IMR-90 (cell line): Measurements from ENCODE around the gene TROAP. TPM values are rescaled to one million over a fixed set of nuclear protein-coding genes. Genes with fewer than 3 reads are reported as not detected.

Source experiments
- ATAC-seq: fragments of 200-7000 bp; cut with Tn5 transposase; 2 replicates; pipeline ENCODE4 v1.9.1; 2020; ENCODE audit warnings: low read depth, mild to moderate bottlenecking, moderate library complexity
- BruUV-seq: library from RNA; stranded (reverse); fragments of 400-500 nt; replicated peaks from 2 replicates; lab custom pipeline; 2021; lab: Mats Ljungman, UMichigan
- CTCF ChIA-PET: fragments of 300-600 bp; formaldehyde crosslinking; extraction: SDS; loops from one replicate; lab custom pipeline; 2021; ENCODE audit warnings: antibody characterized with exemption; lab: Yijun Ruan, JAX
- POLR2A ChIA-PET: fragments of 300-600 bp; sonication (Branson Sonifier 250); formaldehyde crosslinking; loops from one replicate; lab custom pipeline; 2022; ENCODE audit warnings: antibody characterized with exemption; ENCODE audit not compliant: unreplicated experiment; lab: Charles Lee
- DNase-seq: peaks from one replicate; pipeline ENCODE4 v3.0.0; 2013
- H2AFZ ChIP-seq: replicated peaks from 2 replicates; pipeline ENCODE3; 2013; ENCODE audit warnings: low read length, mild to moderate bottlenecking; ENCODE audit not compliant: poor library complexity
- H2AK5ac ChIP-seq: 2 replicates; pipeline ENCODE4 v1.6.1; 2013; ENCODE audit warnings: low read depth, low read length, inconsistent platforms
- H2AK9ac ChIP-seq: replicated peaks from 2 replicates; pipeline ENCODE3; 2013; ENCODE audit warnings: mild to moderate bottlenecking, low read depth, low read length, moderate library complexity; ENCODE audit not compliant: poor library complexity
- H2BK120ac ChIP-seq: 2 replicates; pipeline ENCODE4 v1.6.1; 2013; ENCODE audit warnings: low read depth, low read length, inconsistent platforms
- H2BK15ac ChIP-seq: 3 replicates; pipeline ENCODE4 v1.6.1; 2013; ENCODE audit warnings: low read depth, low read length, inconsistent platforms
- H2BK20ac ChIP-seq: 2 replicates; pipeline ENCODE4 v1.6.1; 2013; ENCODE audit warnings: low read depth, mild to moderate bottlenecking, inconsistent platforms, low read length, moderate library complexity
- H2BK5ac ChIP-seq: 2 replicates; pipeline ENCODE4 v1.6.1; 2013; ENCODE audit warnings: mild to moderate bottlenecking, low read depth, low read length, inconsistent platforms; ENCODE audit not compliant: poor library complexity, severe bottlenecking
- H3K14ac ChIP-seq: replicated peaks from 2 replicates; pipeline ENCODE4 v1.6.1; 2013; ENCODE audit warnings: low read depth, low read length, inconsistent platforms
- H3K18ac ChIP-seq: 2 replicates; pipeline ENCODE4 v1.6.1; 2013; ENCODE audit warnings: low read depth, low read length, control low read depth
- H3K23ac ChIP-seq: 2 replicates; pipeline ENCODE4 v1.6.1; 2013; ENCODE audit warnings: low read depth, low read length, inconsistent platforms
- H3K27ac ChIP-seq: 2 replicates; pipeline ENCODE4 v1.5.1; 2013; ENCODE audit warnings: mild to moderate bottlenecking, control low read depth, low read length; ENCODE audit not compliant: insufficient read depth
- H3K27me3 ChIP-seq: 2 replicates; pipeline ENCODE4 v1.6.1; 2013; ENCODE audit warnings: low read length; ENCODE audit not compliant: control insufficient read depth, insufficient read depth
- H3K36me3 ChIP-seq: 2 replicates; pipeline ENCODE4 v1.6.1; 2013; ENCODE audit warnings: low read length, mixed read lengths; ENCODE audit not compliant: control insufficient read depth, insufficient read depth
- H3K4ac ChIP-seq: 2 replicates; pipeline ENCODE4 v1.6.1; 2013; ENCODE audit warnings: low read depth, low read length, inconsistent platforms
- H3K4me1 ChIP-seq: 2 replicates; pipeline ENCODE4 v1.6.1; 2013; ENCODE audit warnings: low read length, mixed read lengths; ENCODE audit not compliant: control insufficient read depth, insufficient read depth
- H3K4me2 ChIP-seq: 2 replicates; pipeline ENCODE4 v1.6.1; 2013; ENCODE audit warnings: low read depth, mild to moderate bottlenecking, control low read depth, low read length, moderate library complexity
- H3K4me3 ChIP-seq: 2 replicates; pipeline ENCODE4 v1.5.1; 2013; ENCODE audit warnings: low read depth, mild to moderate bottlenecking, control low read depth, low read length, moderate library complexity; ENCODE audit not compliant: insufficient read depth
- H3K56ac ChIP-seq: 2 replicates; pipeline ENCODE4 v1.6.1; 2013; ENCODE audit warnings: low read length, inconsistent platforms; ENCODE audit not compliant: insufficient read depth; ENCODE audit errors: extremely low read depth
- H3K79me1 ChIP-seq, 2 experiments: 2 replicates each; pipeline ENCODE4 v1.6.1; 2013; ENCODE audit warnings: low read length in 2 of 2, inconsistent platforms in 1 of 2, low read depth in 1 of 2
- H3K9ac ChIP-seq: 2 replicates; pipeline ENCODE4 v1.6.1; 2013; ENCODE audit warnings: low read depth, low read length, control low read depth
- H3K9me1 ChIP-seq: 2 replicates; pipeline ENCODE4 v1.6.1; 2013; ENCODE audit warnings: low read length, inconsistent platforms; ENCODE audit not compliant: insufficient read depth
- H3K9me3 ChIP-seq: 2 replicates; pipeline ENCODE4 v1.6.1; 2013; ENCODE audit warnings: low read length; ENCODE audit not compliant: control insufficient read depth, insufficient read depth
- H4K20me1 ChIP-seq: 2 replicates; pipeline ENCODE4 v1.6.1; 2013; ENCODE audit warnings: low read length, inconsistent platforms; ENCODE audit not compliant: insufficient read depth
- H4K5ac ChIP-seq: 2 replicates; pipeline ENCODE4 v1.6.1; 2013; ENCODE audit warnings: mild to moderate bottlenecking, low read depth, low read length, control low read depth
- H4K8ac ChIP-seq, 2 experiments: 2 replicates each; pipeline ENCODE4 v1.6.1; 2013; ENCODE audit warnings: low read depth in 2 of 2, low read length in 2 of 2, control low read depth in 1 of 2, inconsistent platforms in 1 of 2
- H4K91ac ChIP-seq: 2 replicates; pipeline ENCODE4 v1.6.1; 2013; ENCODE audit warnings: low read depth, low read length, inconsistent platforms; ENCODE audit not compliant: insufficient read depth
- CEBPB ChIP-seq: IDR thresholded peaks from 2 replicates; pipeline ENCODE4 v1.6.1; 2012; ENCODE audit warnings: low read depth, low read length, improper control_type of control experiment
- SMC3 ChIP-seq: fragments of 150-350 bp; IDR thresholded peaks from 2 replicates; pipeline ENCODE4 v1.6.1; 2016; ENCODE audit warnings: low read depth, mild to moderate bottlenecking, antibody characterized with exemption, low read length, moderate library complexity
- WGBS, 2 experiments: methylation state at CpG; one replicate each; pipeline versions ENCODE4 v1.1.5 to v1.1.7; 2013; ENCODE audit warnings: missing lambda C conversion rate in 2 of 2; ENCODE audit not compliant: insufficient read length in 1 of 2; ENCODE audit errors: extremely low coverage in 2 of 2; 5-methylcytosine and 5-hydroxymethylcytosine counted together
- dilution Hi-C: fragments of 300-500 bp; cut with HindIII; formaldehyde crosslinking; loops from one replicate; pipeline ENCODE4 v1.14.3; 2018; ENCODE audit warnings: low sequenced_read_pairs; ENCODE audit not compliant: unreplicated experiment
- in situ Hi-C: fragments of 300-500 bp; cut with MboI; formaldehyde crosslinking; loops from 3 replicates; pipeline ENCODE4 v1.14.3; 2019; ENCODE audit warnings: low sequenced_read_pairs, inconsistent platforms, mixed read lengths
- intact Hi-C: fragments of 100-400 bp; cut with micrococcal nuclease; formaldehyde crosslinking; loops from 2 replicates; pipeline ENCODE4 v1.10.0; 2022
- polyA plus RNA-seq, 3 experiments: library from polyadenylated mRNA; depleted of rRNA; stranded (reverse); fragments of >200 nt; gene quantifications; 2 replicates each; pipeline ENCODE4 v1.2.3, GENCODE V29; 2012; ENCODE audit warnings: low replicate concordance in 1 of 3
- total RNA-seq: library from RNA; depleted of rRNA; stranded (reverse); fragments of >200 nt; gene quantifications from 2 replicates; pipeline ENCODE4 v1.2.3, GENCODE V29; 2012

Gene TROAP
- total and polyA plus RNA-seq, 2 of the 4 experiments (the other 2 are of a cell fraction), result 21.5 to 29.3 TPM

GRCh38 chr12:49365542-49365941, 42.5 kb downstream of the TROAP start:
- no peak overlapping the region for H3K4me3 ChIP-seq
- H3K9ac ChIP-seq, result no peak overlapping the region
- peaks cover 6% of the 10 kb centered on the region; the same call in 1 of the 2 replicates for H3K4me1 ChIP-seq
- peaks cover 9% of the 10 kb centered on the region for H4K20me1 ChIP-seq
- no peak overlapping the region for H3K56ac ChIP-seq
- peak overlapping the region; percentile 73; the same call in 1 of the 2 replicates for H3K14ac ChIP-seq
- peak overlapping the region; percentile 9; the same call in 1 of the 2 replicates for H2BK120ac ChIP-seq
- no peak overlapping the region for H4K91ac ChIP-seq
- H2AFZ ChIP-seq, result no peak overlapping the region
- dilution Hi-C loops (loop anchor here (25.0 kb wide), 1 partner anchor 147 kb away; no protein-coding TSS in a partner anchor), in situ Hi-C loops (no loop called here), intact Hi-C loops (no loop called here)
- no peak overlapping the region for H2BK20ac ChIP-seq
- WGBS, 2 experiments, result no CpG with 5 or more reads among the region's 5 CpGs
- CTCF ChIA-PET, result interaction anchor here (0.6 to 2.1 kb wide), 2 partner anchors 85 to 149 kb away, joined by 3 to 6 read pairs; no protein-coding TSS in a partner anchor
- H3K79me1 ChIP-seq, result peaks cover 3 to 24% of the 10 kb centered on the region in 2 experiments; a peak in 2 of 4 replicates
- H3K9me3 ChIP-seq, result no peaks in the 10 kb centered on the region
- H3K9me1 ChIP-seq, result peaks cover 4% of the 10 kb centered on the region; the same call in 1 of the 2 replicates
- peak overlapping the region in 1 of 2 experiments; percentile 80; a peak in 2 of 4 replicates for H4K8ac ChIP-seq
- H2AK9ac ChIP-seq, result no peak overlapping the region
- peak overlapping the region; percentile 44; the same call in 1 of the 2 replicates for H3K23ac ChIP-seq
- H2AK5ac ChIP-seq, result peak overlapping the region; percentile 77; the same call in 1 of the 2 replicates
- DNase-seq, result peak; percentile 89
- no peak overlapping the region; the same call in 2 of the 3 replicates for H2BK15ac ChIP-seq
- TF ChIP-seq SMC3, result no peak
- TF ChIP-seq CEBPB, result peak; percentile 59; the same call in 1 of the 2 replicates
- H3K27ac ChIP-seq, result no peak overlapping the region
- H3K18ac ChIP-seq, result no peak overlapping the region
- no peaks in the 10 kb centered on the region for H3K27me3 ChIP-seq
- peak overlapping the region; percentile 61 for H2BK5ac ChIP-seq
- H4K5ac ChIP-seq, result no peak overlapping the region
- POLR2A ChIA-PET, result no interaction called here
- ATAC-seq, result no peak
- H3K4ac ChIP-seq, result peak overlapping the region; percentile 37; the same call in 1 of the 2 replicates
- H3K36me3 ChIP-seq, result no peaks in the 10 kb centered on the region; the same call in 1 of the 2 replicates
- no TSS peak for BruUV-seq
- peak overlapping the region; percentile 30; the same call in 1 of the 2 replicates for H3K4me2 ChIP-seq
